Measurements from ENCODE around the gene SCO2. TPM values are rescaled to one million over a fixed set of nuclear protein-coding genes. Genes with fewer than 3 reads are reported as not detected.
"Not testable (repeated sequence)": the region's sequence is repeated elsewhere in the genome, so short reads cannot be mapped to it uniquely, and the experiment has no call there.

SCO2 gene
- total RNA-seq, 1 donor from 2014 or later, result 0.52 TPM

DNA sequence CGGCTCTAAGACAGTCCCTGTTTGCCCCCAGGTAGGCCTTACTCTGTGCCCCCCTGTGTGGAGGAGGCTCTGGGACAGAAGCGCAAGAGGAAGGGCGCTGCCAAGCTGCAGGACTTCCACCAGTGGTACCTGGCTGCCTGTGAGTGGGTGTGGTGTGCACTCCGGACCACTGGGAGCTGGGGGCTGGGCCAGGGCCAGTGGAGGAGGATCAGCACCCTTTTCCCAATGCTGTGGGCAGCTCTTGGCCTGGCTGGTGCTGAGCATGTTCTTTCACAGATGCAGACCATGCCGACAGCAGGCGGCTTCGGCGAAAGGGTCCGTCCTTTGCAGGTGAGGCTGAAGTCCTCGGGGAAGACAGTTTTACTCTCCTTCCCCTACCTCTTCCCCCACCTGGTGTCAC lies 3.7 kb downstream of the SCO2 start:
- no peak overlapping the region for H3K9ac ChIP-seq (ENCODE audit: low read depth in 1 of 3, low read length in 3 of 3)
- H3K27ac ChIP-seq (ENCODE audit: low read depth, low read length), result no peak overlapping the region
- H3K4me3 ChIP-seq (ENCODE audit: low read length in 3 of 3), result no peak overlapping the region
- H3K4me1 ChIP-seq (ENCODE audit: control insufficient read depth in 3 of 3, insufficient read depth in 3 of 3, low read length in 3 of 3), result peaks cover 11 to 24% (median 17%) of the 10 kb centered on the region in 3 donors
- H3K36me3 ChIP-seq (ENCODE audit: control insufficient read depth in 3 of 3, insufficient read depth in 3 of 3, low read length in 3 of 3), result peaks cover 50 to 58% (median 54%) of the 10 kb centered on the region in 3 donors
- H3K27me3 ChIP-seq (ENCODE audit: control insufficient read depth in 3 of 3, insufficient read depth in 3 of 3, low read length in 3 of 3), result peaks cover 0 to 3% (median 0%) of the 10 kb centered on the region in 3 donors
- H3K9me3 ChIP-seq (ENCODE audit: control insufficient read depth in 3 of 3, low read length in 3 of 3), result no peaks in the 10 kb centered on the region

DNA sequence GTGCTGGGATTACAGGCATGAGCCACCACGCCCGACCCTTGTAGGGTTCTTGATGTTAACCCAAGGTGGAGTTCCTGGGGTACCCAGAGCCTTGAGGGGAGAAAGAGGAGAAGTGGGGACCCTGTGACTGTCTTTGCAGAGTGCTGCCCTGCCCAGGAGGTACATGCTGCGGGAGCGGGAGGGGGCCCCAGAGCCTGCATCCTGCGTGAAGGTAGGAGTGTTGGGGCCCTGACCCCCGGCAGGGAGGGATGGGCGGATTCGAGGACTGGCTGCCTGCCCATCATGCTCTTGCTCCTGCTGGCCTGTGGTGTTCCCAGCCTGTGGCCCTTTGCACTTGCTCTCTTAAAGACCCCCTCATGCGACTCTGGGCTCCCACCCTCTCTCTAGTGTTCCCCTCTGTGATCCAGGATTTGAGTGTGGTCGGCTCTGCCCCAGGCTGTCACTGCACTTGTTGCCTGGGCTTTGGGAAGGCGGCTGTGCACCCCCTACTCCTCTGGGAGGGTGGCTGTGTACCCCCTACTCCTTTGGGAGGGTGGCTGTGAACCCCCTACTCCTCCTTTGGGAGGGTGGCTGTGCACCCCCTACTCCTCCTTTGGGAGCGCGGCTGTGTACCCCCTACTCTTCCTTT lies 4.5 kb downstream of the SCO2 start:
- no peak overlapping the region for H3K27ac ChIP-seq (ENCODE audit: low read depth, low read length)
- no peaks in the 10 kb centered on the region for H3K27me3 ChIP-seq (ENCODE audit: control insufficient read depth in 3 of 3, insufficient read depth in 3 of 3, low read length in 3 of 3)
- peak overlapping the region in 1 of 3 donors; percentile 16 for H3K9ac ChIP-seq (ENCODE audit: low read depth in 1 of 3, low read length in 3 of 3)
- H3K4me1 ChIP-seq (ENCODE audit: control insufficient read depth in 3 of 3, insufficient read depth in 3 of 3, low read length in 3 of 3), result peaks cover 11 to 16% (median 14%) of the 10 kb centered on the region in 3 donors
- no peak overlapping the region for H3K4me3 ChIP-seq (ENCODE audit: low read length in 3 of 3)
- peaks cover 57 to 61% (median 60%) of the 10 kb centered on the region in 3 donors for H3K36me3 ChIP-seq (ENCODE audit: control insufficient read depth in 3 of 3, insufficient read depth in 3 of 3, low read length in 3 of 3)
- H3K9me3 ChIP-seq (ENCODE audit: control insufficient read depth in 3 of 3, low read length in 3 of 3), result no peaks in the 10 kb centered on the region

DNA sequence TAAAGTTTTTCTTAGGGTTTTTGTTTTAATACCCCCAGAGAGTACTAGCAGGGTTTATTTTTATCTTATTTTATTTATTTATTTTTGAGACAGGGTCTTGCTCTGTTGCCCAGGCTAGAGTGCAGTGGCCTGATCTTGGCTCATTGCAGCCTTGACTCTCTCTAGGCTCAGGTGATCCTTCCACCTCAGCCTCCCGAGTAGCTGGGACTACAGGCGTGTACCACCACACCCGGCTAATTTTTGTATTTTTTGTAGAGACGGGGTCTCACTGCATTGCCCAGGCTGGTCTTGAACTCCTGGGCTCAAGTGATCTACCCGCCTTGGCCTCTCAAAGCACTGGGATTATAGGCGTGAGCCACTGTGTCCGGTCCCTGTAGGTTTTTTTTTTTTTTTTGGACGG lies 5.2 kb downstream of the SCO2 start:
- not testable (repeated sequence) for H3K27me3 ChIP-seq (ENCODE audit: control insufficient read depth in 3 of 3, insufficient read depth in 3 of 3, low read length in 3 of 3); H3K9me3 ChIP-seq (ENCODE audit: control insufficient read depth in 3 of 3, low read length in 3 of 3); H3K27ac ChIP-seq (ENCODE audit: low read depth, low read length)

DNA sequence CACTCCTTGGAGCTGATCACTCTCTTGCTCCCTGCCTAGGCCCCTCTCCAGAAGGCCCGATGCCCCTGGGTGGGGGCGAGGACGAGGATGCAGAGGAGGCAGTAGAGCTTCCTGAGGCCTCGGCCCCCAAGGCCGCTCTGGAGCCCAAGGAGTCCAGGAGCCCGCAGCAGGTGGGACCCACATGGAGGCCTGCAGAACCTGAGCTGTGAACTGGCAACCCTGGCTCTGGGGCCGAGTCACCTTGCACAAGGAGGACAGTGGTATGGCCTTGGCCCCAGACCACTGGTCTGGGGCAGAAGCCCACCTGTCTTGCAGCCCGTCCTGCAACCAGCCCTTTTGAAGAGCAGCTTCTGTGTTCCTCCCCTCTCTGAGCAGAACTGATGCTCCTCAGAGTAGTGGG lies 6.2 kb downstream of the SCO2 start:
- Histone ChIP-seq H3K27ac (ENCODE audit: low read depth, low read length) (no peak overlapping the region), H3K27me3 (ENCODE audit: control insufficient read depth in 3 of 3, insufficient read depth in 3 of 3, low read length in 3 of 3) (no peaks in the 10 kb centered on the region), H3K9ac (ENCODE audit: low read depth in 1 of 3, low read length in 3 of 3) (no peak overlapping the region), H3K4me1 (ENCODE audit: control insufficient read depth in 3 of 3, insufficient read depth in 3 of 3, low read length in 3 of 3) (peaks cover 2 to 4% (median 3%) of the 10 kb centered on the region in 3 donors), H3K4me3 (ENCODE audit: low read length in 3 of 3) (no peak overlapping the region), H3K36me3 (ENCODE audit: control insufficient read depth in 3 of 3, insufficient read depth in 3 of 3, low read length in 3 of 3) (peaks cover 60 to 66% (median 61%) of the 10 kb centered on the region in 3 donors), H3K9me3 (ENCODE audit: control insufficient read depth in 3 of 3, low read length in 3 of 3) (no peaks in the 10 kb centered on the region)

More for the DNA sequence above, 5.2 kb downstream of the SCO2 start:
- peaks cover 11 to 14% (median 13%) of the 10 kb centered on the region in 3 donors for H3K4me1 ChIP-seq (ENCODE audit: control insufficient read depth in 3 of 3, insufficient read depth in 3 of 3, low read length in 3 of 3)
- not testable (repeated sequence) for H3K9ac ChIP-seq (ENCODE audit: low read depth in 1 of 3, low read length in 3 of 3); H3K4me3 ChIP-seq (ENCODE audit: low read length in 3 of 3)
- H3K36me3 ChIP-seq (ENCODE audit: control insufficient read depth in 3 of 3, insufficient read depth in 3 of 3, low read length in 3 of 3), result peaks cover 57 to 61% (median 60%) of the 10 kb centered on the region in 3 donors

DNA sequence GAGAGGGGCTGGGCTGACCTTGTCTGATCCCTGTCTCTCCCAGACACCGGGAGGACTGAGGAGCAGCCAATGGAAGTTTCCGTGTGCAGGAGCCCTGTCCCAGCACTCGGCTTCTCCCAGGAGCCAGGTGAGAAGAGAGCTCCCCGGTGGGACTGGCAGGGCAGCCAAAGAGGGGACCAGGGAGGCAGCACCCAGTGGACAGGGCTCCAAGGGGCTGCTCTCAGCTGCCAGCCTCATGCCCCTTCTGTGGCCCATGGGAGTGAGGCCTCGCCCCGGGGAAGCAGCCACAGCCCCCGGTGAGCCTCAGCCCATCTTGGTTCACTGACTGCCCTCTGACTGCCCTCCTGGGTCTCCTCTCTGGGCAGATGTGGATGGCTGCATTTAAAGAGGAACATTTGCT lies 6.8 kb downstream of the SCO2 start:
- no peaks in the 10 kb centered on the region for H3K27me3 ChIP-seq (ENCODE audit: control insufficient read depth in 3 of 3, insufficient read depth in 3 of 3, low read length in 3 of 3)
- no peaks in the 10 kb centered on the region for H3K4me1 ChIP-seq (ENCODE audit: control insufficient read depth in 3 of 3, insufficient read depth in 3 of 3, low read length in 3 of 3)
- H3K4me3 ChIP-seq (ENCODE audit: low read length in 3 of 3), result no peak overlapping the region
- no peak overlapping the region for H3K27ac ChIP-seq (ENCODE audit: low read depth, low read length)
- peaks cover 55 to 62% (median 55%) of the 10 kb centered on the region in 3 donors for H3K36me3 ChIP-seq (ENCODE audit: control insufficient read depth in 3 of 3, insufficient read depth in 3 of 3, low read length in 3 of 3)
- no peaks in the 10 kb centered on the region for H3K9me3 ChIP-seq (ENCODE audit: control insufficient read depth in 3 of 3, low read length in 3 of 3)
- H3K9ac ChIP-seq (ENCODE audit: low read depth in 1 of 3, low read length in 3 of 3), result no peak overlapping the region

DNA sequence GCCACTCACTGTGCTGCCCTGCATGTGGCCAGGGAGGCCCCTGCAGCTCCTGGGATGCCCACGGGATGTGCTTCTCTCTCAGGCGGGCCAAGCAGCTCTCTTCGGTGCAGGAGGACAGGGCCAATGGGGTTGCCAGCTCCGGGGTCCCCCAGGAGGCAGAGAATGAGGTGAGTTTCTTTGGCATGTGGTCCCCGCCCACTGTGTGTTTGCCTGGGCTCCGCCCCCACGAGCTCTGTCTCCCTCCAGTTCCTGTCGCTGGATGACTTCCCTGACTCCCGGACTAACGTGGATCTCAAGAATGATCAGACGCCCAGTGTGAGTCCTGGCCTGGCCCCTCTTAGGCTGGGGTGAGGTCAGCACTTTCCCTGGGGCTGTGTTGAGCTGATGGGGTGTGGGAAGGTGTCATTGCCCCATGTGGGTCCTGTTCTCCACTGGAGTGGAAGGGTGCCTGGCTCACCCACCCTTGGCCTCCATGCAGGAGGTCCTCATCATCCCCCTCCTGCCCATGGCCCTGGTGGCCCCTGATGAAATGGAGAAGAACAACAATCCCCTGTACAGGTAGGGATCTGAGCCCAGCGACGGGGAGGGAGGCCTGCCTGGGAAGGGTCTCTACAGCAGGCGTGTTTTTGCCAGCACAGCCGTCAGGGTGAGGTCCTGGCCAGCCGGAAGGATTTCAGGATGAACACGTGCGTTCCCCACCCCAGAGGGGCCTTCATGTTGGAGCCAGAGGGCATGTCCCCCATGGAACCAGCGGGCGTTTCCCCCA lies 7.7 kb downstream of the SCO2 start:
- no peak overlapping the region for H3K9ac ChIP-seq (ENCODE audit: low read depth in 1 of 3, low read length in 3 of 3)
- peaks cover 46 to 52% (median 46%) of the 10 kb centered on the region in 3 donors for H3K36me3 ChIP-seq (ENCODE audit: control insufficient read depth in 3 of 3, insufficient read depth in 3 of 3, low read length in 3 of 3)
- H3K27ac ChIP-seq (ENCODE audit: low read depth, low read length), result no peak overlapping the region
- no peak overlapping the region for H3K4me3 ChIP-seq (ENCODE audit: low read length in 3 of 3)
- H3K9me3 ChIP-seq (ENCODE audit: control insufficient read depth in 3 of 3, low read length in 3 of 3), result no peaks in the 10 kb centered on the region
- no peaks in the 10 kb centered on the region for H3K27me3 ChIP-seq (ENCODE audit: control insufficient read depth in 3 of 3, insufficient read depth in 3 of 3, low read length in 3 of 3)
- no peaks in the 10 kb centered on the region for H3K4me1 ChIP-seq (ENCODE audit: control insufficient read depth in 3 of 3, insufficient read depth in 3 of 3, low read length in 3 of 3)

DNA sequence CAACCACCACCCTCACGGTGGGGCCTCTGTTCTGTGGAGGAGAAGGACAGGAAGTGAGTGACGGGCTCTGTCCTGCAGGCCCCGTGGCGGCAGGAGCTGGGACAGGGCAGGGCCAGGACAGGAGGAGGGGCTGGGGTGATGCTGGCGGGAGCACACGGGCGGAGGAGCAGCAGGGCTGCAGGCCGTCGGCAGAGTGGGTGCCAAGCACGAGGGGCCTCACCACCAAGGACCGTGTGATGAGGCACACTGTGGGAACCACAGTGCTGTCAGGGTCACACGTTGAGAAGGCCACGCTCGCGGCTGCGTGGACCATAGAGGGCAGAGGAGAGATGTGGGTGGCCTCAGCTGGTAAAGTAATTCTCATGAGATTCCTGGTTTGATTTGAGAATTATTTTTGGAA lies 8.5 kb downstream of the SCO2 start:
- Histone ChIP-seq H3K27me3 (ENCODE audit: control insufficient read depth in 3 of 3, insufficient read depth in 3 of 3, low read length in 3 of 3) (no peaks in the 10 kb centered on the region), H3K4me3 (ENCODE audit: low read length in 3 of 3) (no peak overlapping the region), H3K27ac (ENCODE audit: low read depth, low read length) (no peak overlapping the region), H3K4me1 (ENCODE audit: control insufficient read depth in 3 of 3, insufficient read depth in 3 of 3, low read length in 3 of 3) (no peaks in the 10 kb centered on the region), H3K36me3 (ENCODE audit: control insufficient read depth in 3 of 3, insufficient read depth in 3 of 3, low read length in 3 of 3) (peaks cover 40 to 50% (median 40%) of the 10 kb centered on the region in 3 donors), H3K9ac (ENCODE audit: low read depth in 1 of 3, low read length in 3 of 3) (no peak overlapping the region), H3K9me3 (ENCODE audit: control insufficient read depth in 3 of 3, low read length in 3 of 3) (no peaks in the 10 kb centered on the region)

DNA sequence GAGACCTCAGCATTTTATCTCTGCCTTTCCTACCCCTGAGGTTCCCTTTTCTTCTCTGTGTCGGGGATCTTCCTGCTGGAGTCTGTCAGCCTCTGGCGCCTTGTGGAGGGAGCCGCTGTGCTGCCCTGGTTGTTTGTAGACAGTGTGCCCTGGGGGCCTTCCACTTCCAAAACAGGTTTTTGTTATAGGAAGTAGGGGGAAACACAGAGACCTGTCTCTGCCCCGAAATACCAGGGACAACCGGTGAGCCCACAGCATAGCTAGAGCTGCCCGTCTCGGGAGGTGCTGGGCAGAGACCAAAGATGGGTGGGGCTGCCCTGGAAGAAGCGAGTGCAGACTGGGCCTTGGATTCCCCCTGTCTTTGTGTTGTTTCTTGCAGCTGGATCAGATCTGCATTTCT lies 9.3 kb downstream of the SCO2 start:
- Histone ChIP-seq H3K27me3 (ENCODE audit: control insufficient read depth in 3 of 3, insufficient read depth in 3 of 3, low read length in 3 of 3) (no peaks in the 10 kb centered on the region), H3K4me3 (ENCODE audit: low read length in 3 of 3) (no peak overlapping the region), H3K4me1 (ENCODE audit: control insufficient read depth in 3 of 3, insufficient read depth in 3 of 3, low read length in 3 of 3) (no peaks in the 10 kb centered on the region), H3K36me3 (ENCODE audit: control insufficient read depth in 3 of 3, insufficient read depth in 3 of 3, low read length in 3 of 3) (peaks cover 32 to 44% (median 37%) of the 10 kb centered on the region in 3 donors), H3K9ac (ENCODE audit: low read depth in 1 of 3, low read length in 3 of 3) (no peak overlapping the region), H3K27ac (ENCODE audit: low read depth, low read length) (no peak overlapping the region), H3K9me3 (ENCODE audit: control insufficient read depth in 3 of 3, low read length in 3 of 3) (no peaks in the 10 kb centered on the region)

DNA sequence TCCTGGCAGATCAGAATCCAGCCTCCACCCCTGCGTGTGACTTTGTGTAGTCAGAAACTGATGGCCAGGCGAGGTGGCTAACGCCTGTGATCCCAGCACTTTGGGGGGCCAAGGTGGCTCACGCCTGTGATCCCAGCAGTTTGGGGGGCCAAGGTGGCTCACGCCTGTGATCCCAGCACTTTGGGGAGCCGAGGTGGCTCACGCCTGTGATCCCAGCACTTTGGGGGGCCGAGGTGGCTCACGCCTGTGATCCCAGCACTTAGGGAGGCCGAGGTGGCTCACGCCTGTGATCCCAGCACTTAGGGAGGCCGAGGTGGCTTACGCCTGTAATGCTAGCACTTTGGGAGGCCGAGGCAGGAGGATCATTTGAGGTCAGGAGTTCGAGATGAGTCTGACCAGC lies 12.2 kb downstream of the SCO2 start:
- H3K36me3 ChIP-seq (ENCODE audit: control insufficient read depth in 3 of 3, insufficient read depth in 3 of 3, low read length in 3 of 3), result peaks cover 22 to 30% (median 25%) of the 10 kb centered on the region in 3 donors
- no peaks in the 10 kb centered on the region for H3K27me3 ChIP-seq (ENCODE audit: control insufficient read depth in 3 of 3, insufficient read depth in 3 of 3, low read length in 3 of 3)
- no peak overlapping the region for H3K9ac ChIP-seq (ENCODE audit: low read depth in 1 of 3, low read length in 3 of 3)
- peaks cover 11 to 13% (median 12%) of the 10 kb centered on the region in 3 donors for H3K4me1 ChIP-seq (ENCODE audit: control insufficient read depth in 3 of 3, insufficient read depth in 3 of 3, low read length in 3 of 3)
- no peak overlapping the region for H3K4me3 ChIP-seq (ENCODE audit: low read length in 3 of 3)
- H3K9me3 ChIP-seq (ENCODE audit: control insufficient read depth in 3 of 3, low read length in 3 of 3), result no peaks in the 10 kb centered on the region
- no peak overlapping the region for H3K27ac ChIP-seq (ENCODE audit: low read depth, low read length)

DNA sequence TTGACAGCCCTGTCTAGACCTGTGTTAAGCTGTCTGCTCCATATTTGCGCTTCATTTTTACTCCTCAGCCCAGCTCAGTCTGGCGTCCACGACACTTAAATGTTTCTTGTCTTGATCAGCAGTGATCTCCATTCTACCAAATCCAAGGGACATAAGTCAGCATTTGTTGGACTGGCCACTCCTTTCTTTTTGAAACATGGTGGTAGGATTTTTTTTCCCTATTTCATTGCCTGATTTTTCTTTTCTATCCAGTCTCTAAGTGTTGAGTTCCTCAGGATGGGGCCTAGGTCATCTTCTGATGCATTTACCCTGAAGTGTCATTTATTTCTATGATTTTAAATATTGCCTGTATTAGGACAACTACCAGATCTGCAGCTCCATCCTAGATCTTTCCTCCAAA lies 16.5 kb downstream of the SCO2 start:
- Histone ChIP-seq H3K9me3 (ENCODE audit: control insufficient read depth in 3 of 3, low read length in 3 of 3) (no peaks in the 10 kb centered on the region), H3K4me1 (ENCODE audit: control insufficient read depth in 3 of 3, insufficient read depth in 3 of 3, low read length in 3 of 3) (peaks cover 22 to 32% (median 23%) of the 10 kb centered on the region in 3 donors), H3K4me3 (ENCODE audit: low read length in 3 of 3) (peak overlapping the region; percentile 92 to 94 (median 93)), H3K27ac (ENCODE audit: low read depth, low read length) (peak overlapping the region; percentile 83), H3K9ac (ENCODE audit: low read depth in 1 of 3, low read length in 3 of 3) (peak overlapping the region; percentile 81 to 83 (median 81)), H3K27me3 (ENCODE audit: control insufficient read depth in 3 of 3, insufficient read depth in 3 of 3, low read length in 3 of 3) (no peaks in the 10 kb centered on the region), H3K36me3 (ENCODE audit: control insufficient read depth in 3 of 3, insufficient read depth in 3 of 3, low read length in 3 of 3) (peaks cover 12 to 19% (median 17%) of the 10 kb centered on the region in 3 donors)
